Right cardiac atrium (tissue), 5 donors: ENCODE data around the gene ADGRG3. TPM values are rescaled to one million over a fixed set of nuclear protein-coding genes. Genes with fewer than 3 reads are reported as not detected.

Experiments
- ATAC-seq, 2 donors: fragments of 200-7000 bp; cut with Tn5 transposase; one replicate each; pipeline versions ENCODE4 v1.8.0 to v1.9.1; 2020; ENCODE audit warnings: moderate library complexity in 2 of 2, mild to moderate bottlenecking in 1 of 2
- DNase-seq, 3 donors: peaks; one replicate each; pipeline ENCODE4 v3.0.0-alpha.2; 2020
- H3K27ac ChIP-seq: one replicate; pipeline ENCODE4 v1.5.1; 2013; ENCODE audit warnings: mild to moderate bottlenecking, low read length, control low read depth, moderate library complexity
- H3K27me3 ChIP-seq: one replicate; pipeline ENCODE4 v1.6.1; 2013; ENCODE audit not compliant: control insufficient read depth, insufficient read depth
- H3K4me1 ChIP-seq: one replicate; pipeline ENCODE4 v1.6.1; 2013; ENCODE audit warnings: low read length; ENCODE audit not compliant: control insufficient read depth, insufficient read depth
- H3K4me3 ChIP-seq: one replicate; pipeline ENCODE4 v1.5.1; 2013; ENCODE audit warnings: low read length, control low read depth
- H3K9me3 ChIP-seq: one replicate; pipeline ENCODE4 v1.6.1; 2013; ENCODE audit warnings: low read length; ENCODE audit not compliant: control insufficient read depth
- WGBS: extraction: QIAGEN DNeasy Blood & Tissue Kit; methylation state at CpG from one replicate; pipeline ENCODE4 v1.1.7; 2013; 5-methylcytosine and 5-hydroxymethylcytosine counted together
- intact Hi-C, 4 donors: fragments of 100-400 bp; cut with DNase I; formaldehyde crosslinking; loops; one replicate each; pipeline versions ENCODE4 v1.11.0 to v1.14.0; 2022 to 2023
- long read RNA-seq, 4 donors: library from polyadenylated mRNA; unstranded; transcript quantifications; one replicate each; pipeline ENCODE4 v2.0.0, GENCODE V29; 2020 to 2021
- polyA plus RNA-seq: library from polyadenylated mRNA; stranded (reverse); fragments of 200-250 nt; gene quantifications from one replicate; pipeline ENCODE4 v1.2.3, GENCODE V29; 2013
- total RNA-seq, 4 donors: library from RNA; stranded (reverse); fragmentation: NEBNext Ultra II Directional; extraction: Animal tissue kit (Norgen Biotek cat#: 25700); gene quantifications; one replicate each; pipeline ENCODE4 v1.2.1, GENCODE V29; 2021
- donor health status: healthy with polysubstance abuse.
- donor health status: DM: no; HTN: yes; CAD: no.
- donor health status: DM: no; HTN: no; CAD: no.
- donor health status: DM: no; HTN: yes; CAD: no; lungs with severe emphysema.
- donor health status: DM: yes; HTN: yes; CAD: no.

ADGRG3 gene
- total RNA-seq (under 1 TPM; 0.11 to 0.66 (median 0.19) TPM), polyA plus RNA-seq (0.11 TPM)
- long read RNA-seq, donor 1, result 0 reads
- long read RNA-seq, donor 2, result 0 reads
- long read RNA-seq, donor 3, result 0 reads
- long read RNA-seq, donor 4, result 0 reads

- intact Hi-C loops, result no loop called here
- Histone ChIP-seq H3K27ac (no peak within 1 kb of the TSS), H3K27me3 (no peaks in the 10 kb centered on the region), H3K9me3 (no peaks in the 10 kb centered on the region), H3K4me3 (no peak within 1 kb of the TSS), H3K4me1 (no peaks in the 10 kb centered on the region)
- WGBS, result 89% methylated on average over 11 of the region's 11 CpGs
- DNase-seq (no peak), ATAC-seq (peak in 1 of 2 donors; percentile 28)
Observed at GRCh38 chr16:57668263-57668571, at the start of gene ADGRG3. TSS of gene ADGRG3 (plus strand) at chr16:57668306. CDS start at chr16:57668348, 42 bp downstream.

GRCh38 chr16:57619133-57619605, 48.9 kb upstream of the ADGRG3 start:
- intact Hi-C loops, result no loop called here
- Histone ChIP-seq H3K4me3 (no peak overlapping the region), H3K27me3 (no peaks in the 10 kb centered on the region), H3K9me3 (no peaks in the 10 kb centered on the region), H3K4me1 (no peaks in the 10 kb centered on the region), H3K27ac (no peak overlapping the region)
- WGBS, result 87% methylated on average over 8 of the region's 8 CpGs
- peak in 1 of 3 donors; percentile 9 for DNase-seq
- ATAC-seq, result no peak

- peak in 1 of 3 donors; percentile 22 for DNase-seq
- WGBS, result 92% methylated on average over 16 of the region's 16 CpGs
- intact Hi-C loops, result no loop called here
Observed at GRCh38 chr16:57619606-57620334, 48.3 kb upstream of the ADGRG3 start.

GRCh38 chr16:57620335-57621231, 47.5 kb upstream of the ADGRG3 start:
- DNase-seq, result peak in 1 of 3 donors; percentile 37

More at GRCh38 chr16:57619606-57620334, 48.3 kb upstream of the ADGRG3 start:
- H3K27me3 ChIP-seq, result no peaks in the 10 kb centered on the region
- no peaks in the 10 kb centered on the region for H3K9me3 ChIP-seq
- H3K4me3 ChIP-seq, result no peak overlapping the region
- no peaks in the 10 kb centered on the region for H3K4me1 ChIP-seq
- no peak overlapping the region for H3K27ac ChIP-seq
- ATAC-seq, result peak in 1 of 2 donors; percentile 20

GRCh38 chr16:57621521-57622271, 46.4 kb upstream of the ADGRG3 start:
- H3K4me3 ChIP-seq, result no peak overlapping the region
- WGBS, result 79% methylated on average over 10 of the region's 10 CpGs
- peak in 1 of 3 donors; percentile 50 for DNase-seq
- no peaks in the 10 kb centered on the region for H3K9me3 ChIP-seq
- H3K27me3 ChIP-seq, result no peaks in the 10 kb centered on the region
- no peak for ATAC-seq
- H3K4me1 ChIP-seq, result no peaks in the 10 kb centered on the region
- intact Hi-C loops, result no loop called here
- H3K27ac ChIP-seq, result no peak overlapping the region

More at GRCh38 chr16:57620335-57621231, 47.5 kb upstream of the ADGRG3 start:
- Histone ChIP-seq H3K4me3 (no peak overlapping the region), H3K9me3 (no peaks in the 10 kb centered on the region), H3K27me3 (no peaks in the 10 kb centered on the region), H3K4me1 (no peaks in the 10 kb centered on the region), H3K27ac (no peak overlapping the region)
- no peak for ATAC-seq
- WGBS, result 84% methylated on average over 27 of the region's 27 CpGs
- intact Hi-C loops, result no loop called here

- DNase-seq, result peak in 1 of 3 donors; percentile 52
- Histone ChIP-seq H3K27ac (no peak overlapping the region), H3K9me3 (no peaks in the 10 kb centered on the region), H3K4me3 (no peak overlapping the region), H3K27me3 (no peaks in the 10 kb centered on the region), H3K4me1 (no peaks in the 10 kb centered on the region)
- peak in 1 of 2 donors; percentile 30 for ATAC-seq
- intact Hi-C loops, result no loop called here
- 71% methylated on average over 16 of the region's 16 CpGs for WGBS
Observed at GRCh38 chr16:57622361-57623250, 45.5 kb upstream of the ADGRG3 start.

GRCh38 chr16:57623251-57624043, 44.7 kb upstream of the ADGRG3 start:
- 66% methylated on average over 17 of the region's 17 CpGs for WGBS
- intact Hi-C loops, result no loop called here
- DNase-seq (peak in 2 of 3 donors; percentile 72 to 78), ATAC-seq (peak in 1 of 2 donors; percentile 16)
- H3K4me3 ChIP-seq, result no peak overlapping the region
- no peaks in the 10 kb centered on the region for H3K9me3 ChIP-seq
- H3K27me3 ChIP-seq, result no peaks in the 10 kb centered on the region
- H3K27ac ChIP-seq, result no peak overlapping the region
- no peaks in the 10 kb centered on the region for H3K4me1 ChIP-seq

- no peak for DNase-seq
- Histone ChIP-seq H3K27ac (no peak overlapping the region), H3K27me3 (no peaks in the 10 kb centered on the region), H3K9me3 (no peaks in the 10 kb centered on the region), H3K4me3 (no peak overlapping the region), H3K4me1 (no peaks in the 10 kb centered on the region)
- ATAC-seq, result no peak
- WGBS, result 89% methylated on average over 8 of the region's 8 CpGs
- intact Hi-C loops, result no loop called here
Observed at GRCh38 chr16:57624044-57624688, 43.9 kb upstream of the ADGRG3 start.

- H3K4me3 ChIP-seq, result no peak overlapping the region
- intact Hi-C loops, result no loop called here
- DNase-seq (peak in 2 of 3 donors; percentile 19 to 51), ATAC-seq (no peak)
- no peak overlapping the region for H3K27ac ChIP-seq
- 52% methylated on average over 17 of the region's 17 CpGs for WGBS
- H3K9me3 ChIP-seq, result no peaks in the 10 kb centered on the region
- no peaks in the 10 kb centered on the region for H3K27me3 ChIP-seq
- H3K4me1 ChIP-seq, result no peaks in the 10 kb centered on the region
Observed at GRCh38 chr16:57624806-57625500, 43.2 kb upstream of the ADGRG3 start.
